Measurements from ENCODE around the gene SERPINA5. TPM values are rescaled to one million over a fixed set of nuclear protein-coding genes. Genes with fewer than 3 reads are reported as not detected.

SERPINA5 gene
- total RNA-seq, 1 experiment from 2014 or later = 1.5 TPM

DNA sequence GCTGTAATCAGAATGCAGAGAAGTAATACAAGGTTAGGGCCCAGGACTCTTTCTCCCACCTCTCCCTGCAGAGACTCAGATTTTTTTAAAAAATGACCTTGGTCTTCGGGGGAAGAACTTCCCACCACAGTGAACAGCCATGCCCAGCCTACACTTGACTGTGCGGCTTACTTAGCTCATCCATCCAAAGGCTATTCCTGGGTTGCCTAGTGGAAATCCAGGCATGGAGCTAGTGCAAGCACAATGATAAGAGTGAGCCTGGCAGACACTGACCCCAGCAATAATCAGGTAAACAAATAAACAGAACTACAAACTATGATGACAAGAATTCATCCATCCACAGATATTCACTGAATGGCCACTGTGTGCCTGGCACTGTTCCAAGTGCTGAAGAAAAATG is 14.7 kb downstream of the SERPINA5 start:
- no peak for ATAC-seq
- DNase-seq (ENCODE audit: low spot score) = no peak
- ChIA-PET CTCF (interaction anchor here (1.1 kb wide), 1 partner anchor 11 kb away, joined by 3 read pairs; no protein-coding TSS in a partner anchor), POLR2A (no interaction called here)
- no peak overlapping the region for H3K4me3 Mint-ChIP-seq
- H3K27me3 Mint-ChIP-seq (ENCODE audit: low read depth) = no peaks in the 10 kb centered on the region; the same call in 1 of the 2 replicates
- peaks cover 9% of the 10 kb centered on the region for H3K9me3 Mint-ChIP-seq
- H3K4me1 Mint-ChIP-seq = peaks cover 13% of the 10 kb centered on the region
- H3K36me3 Mint-ChIP-seq = no peaks in the 10 kb centered on the region; the same call in 1 of the 2 replicates
- no peak for TF ChIP-seq ZNF121 (CRISPR knock-in tag; IDR thresholded peaks at IDR 0.05)
- TF ChIP-seq, protein P1, sequence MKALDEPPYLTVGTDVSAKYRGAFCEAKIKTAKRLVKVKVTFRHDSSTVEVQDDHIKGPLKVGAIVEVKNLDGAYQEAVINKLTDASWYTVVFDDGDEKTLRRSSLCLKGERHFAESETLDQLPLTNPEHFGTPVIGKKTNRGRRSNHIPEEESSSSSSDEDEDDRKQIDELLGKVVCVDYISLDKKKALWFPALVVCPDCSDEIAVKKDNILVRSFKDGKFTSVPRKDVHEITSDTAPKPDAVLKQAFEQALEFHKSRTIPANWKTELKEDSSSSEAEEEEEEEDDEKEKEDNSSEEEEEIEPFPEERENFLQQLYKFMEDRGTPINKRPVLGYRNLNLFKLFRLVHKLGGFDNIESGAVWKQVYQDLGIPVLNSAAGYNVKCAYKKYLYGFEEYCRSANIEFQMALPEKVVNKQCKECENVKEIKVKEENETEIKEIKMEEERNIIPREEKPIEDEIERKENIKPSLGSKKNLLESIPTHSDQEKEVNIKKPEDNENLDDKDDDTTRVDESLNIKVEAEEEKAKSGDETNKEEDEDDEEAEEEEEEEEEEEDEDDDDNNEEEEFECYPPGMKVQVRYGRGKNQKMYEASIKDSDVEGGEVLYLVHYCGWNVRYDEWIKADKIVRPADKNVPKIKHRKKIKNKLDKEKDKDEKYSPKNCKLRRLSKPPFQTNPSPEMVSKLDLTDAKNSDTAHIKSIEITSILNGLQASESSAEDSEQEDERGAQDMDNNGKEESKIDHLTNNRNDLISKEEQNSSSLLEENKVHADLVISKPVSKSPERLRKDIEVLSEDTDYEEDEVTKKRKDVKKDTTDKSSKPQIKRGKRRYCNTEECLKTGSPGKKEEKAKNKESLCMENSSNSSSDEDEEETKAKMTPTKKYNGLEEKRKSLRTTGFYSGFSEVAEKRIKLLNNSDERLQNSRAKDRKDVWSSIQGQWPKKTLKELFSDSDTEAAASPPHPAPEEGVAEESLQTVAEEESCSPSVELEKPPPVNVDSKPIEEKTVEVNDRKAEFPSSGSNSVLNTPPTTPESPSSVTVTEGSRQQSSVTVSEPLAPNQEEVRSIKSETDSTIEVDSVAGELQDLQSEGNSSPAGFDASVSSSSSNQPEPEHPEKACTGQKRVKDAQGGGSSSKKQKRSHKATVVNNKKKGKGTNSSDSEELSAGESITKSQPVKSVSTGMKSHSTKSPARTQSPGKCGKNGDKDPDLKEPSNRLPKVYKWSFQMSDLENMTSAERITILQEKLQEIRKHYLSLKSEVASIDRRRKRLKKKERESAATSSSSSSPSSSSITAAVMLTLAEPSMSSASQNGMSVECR (CRISPR knock-in tag; IDR thresholded peaks at IDR 0.05; ENCODE audit: borderline replicate concordance) = no peak
- no peak for TF ChIP-seq CBFB (CRISPR knock-in tag; IDR thresholded peaks at IDR 0.05; ENCODE audit: low read depth)
- TF ChIP-seq, protein P2, sequence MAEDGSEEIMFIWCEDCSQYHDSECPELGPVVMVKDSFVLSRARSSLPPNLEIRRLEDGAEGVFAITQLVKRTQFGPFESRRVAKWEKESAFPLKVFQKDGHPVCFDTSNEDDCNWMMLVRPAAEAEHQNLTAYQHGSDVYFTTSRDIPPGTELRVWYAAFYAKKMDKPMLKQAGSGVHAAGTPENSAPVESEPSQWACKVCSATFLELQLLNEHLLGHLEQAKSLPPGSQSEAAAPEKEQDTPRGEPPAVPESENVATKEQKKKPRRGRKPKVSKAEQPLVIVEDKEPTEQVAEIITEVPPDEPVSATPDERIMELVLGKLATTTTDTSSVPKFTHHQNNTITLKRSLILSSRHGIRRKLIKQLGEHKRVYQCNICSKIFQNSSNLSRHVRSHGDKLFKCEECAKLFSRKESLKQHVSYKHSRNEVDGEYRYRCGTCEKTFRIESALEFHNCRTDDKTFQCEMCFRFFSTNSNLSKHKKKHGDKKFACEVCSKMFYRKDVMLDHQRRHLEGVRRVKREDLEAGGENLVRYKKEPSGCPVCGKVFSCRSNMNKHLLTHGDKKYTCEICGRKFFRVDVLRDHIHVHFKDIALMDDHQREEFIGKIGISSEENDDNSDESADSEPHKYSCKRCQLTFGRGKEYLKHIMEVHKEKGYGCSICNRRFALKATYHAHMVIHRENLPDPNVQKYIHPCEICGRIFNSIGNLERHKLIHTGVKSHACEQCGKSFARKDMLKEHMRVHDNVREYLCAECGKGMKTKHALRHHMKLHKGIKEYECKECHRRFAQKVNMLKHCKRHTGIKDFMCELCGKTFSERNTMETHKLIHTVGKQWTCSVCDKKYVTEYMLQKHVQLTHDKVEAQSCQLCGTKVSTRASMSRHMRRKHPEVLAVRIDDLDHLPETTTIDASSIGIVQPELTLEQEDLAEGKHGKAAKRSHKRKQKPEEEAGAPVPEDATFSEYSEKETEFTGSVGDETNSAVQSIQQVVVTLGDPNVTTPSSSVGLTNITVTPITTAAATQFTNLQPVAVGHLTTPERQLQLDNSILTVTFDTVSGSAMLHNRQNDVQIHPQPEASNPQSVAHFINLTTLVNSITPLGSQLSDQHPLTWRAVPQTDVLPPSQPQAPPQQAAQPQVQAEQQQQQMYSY (CRISPR knock-in tag; IDR thresholded peaks at IDR 0.05) = no peak
- TF ChIP-seq, protein P3, sequence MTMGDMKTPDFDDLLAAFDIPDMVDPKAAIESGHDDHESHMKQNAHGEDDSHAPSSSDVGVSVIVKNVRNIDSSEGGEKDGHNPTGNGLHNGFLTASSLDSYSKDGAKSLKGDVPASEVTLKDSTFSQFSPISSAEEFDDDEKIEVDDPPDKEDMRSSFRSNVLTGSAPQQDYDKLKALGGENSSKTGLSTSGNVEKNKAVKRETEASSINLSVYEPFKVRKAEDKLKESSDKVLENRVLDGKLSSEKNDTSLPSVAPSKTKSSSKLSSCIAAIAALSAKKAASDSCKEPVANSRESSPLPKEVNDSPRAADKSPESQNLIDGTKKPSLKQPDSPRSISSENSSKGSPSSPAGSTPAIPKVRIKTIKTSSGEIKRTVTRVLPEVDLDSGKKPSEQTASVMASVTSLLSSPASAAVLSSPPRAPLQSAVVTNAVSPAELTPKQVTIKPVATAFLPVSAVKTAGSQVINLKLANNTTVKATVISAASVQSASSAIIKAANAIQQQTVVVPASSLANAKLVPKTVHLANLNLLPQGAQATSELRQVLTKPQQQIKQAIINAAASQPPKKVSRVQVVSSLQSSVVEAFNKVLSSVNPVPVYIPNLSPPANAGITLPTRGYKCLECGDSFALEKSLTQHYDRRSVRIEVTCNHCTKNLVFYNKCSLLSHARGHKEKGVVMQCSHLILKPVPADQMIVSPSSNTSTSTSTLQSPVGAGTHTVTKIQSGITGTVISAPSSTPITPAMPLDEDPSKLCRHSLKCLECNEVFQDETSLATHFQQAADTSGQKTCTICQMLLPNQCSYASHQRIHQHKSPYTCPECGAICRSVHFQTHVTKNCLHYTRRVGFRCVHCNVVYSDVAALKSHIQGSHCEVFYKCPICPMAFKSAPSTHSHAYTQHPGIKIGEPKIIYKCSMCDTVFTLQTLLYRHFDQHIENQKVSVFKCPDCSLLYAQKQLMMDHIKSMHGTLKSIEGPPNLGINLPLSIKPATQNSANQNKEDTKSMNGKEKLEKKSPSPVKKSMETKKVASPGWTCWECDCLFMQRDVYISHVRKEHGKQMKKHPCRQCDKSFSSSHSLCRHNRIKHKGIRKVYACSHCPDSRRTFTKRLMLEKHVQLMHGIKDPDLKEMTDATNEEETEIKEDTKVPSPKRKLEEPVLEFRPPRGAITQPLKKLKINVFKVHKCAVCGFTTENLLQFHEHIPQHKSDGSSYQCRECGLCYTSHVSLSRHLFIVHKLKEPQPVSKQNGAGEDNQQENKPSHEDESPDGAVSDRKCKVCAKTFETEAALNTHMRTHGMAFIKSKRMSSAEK (CRISPR knock-in tag; IDR thresholded peaks at IDR 0.05; ENCODE audit: borderline replicate concordance) = no peak
- H3K27ac Mint-ChIP-seq = no peak overlapping the region

DNA sequence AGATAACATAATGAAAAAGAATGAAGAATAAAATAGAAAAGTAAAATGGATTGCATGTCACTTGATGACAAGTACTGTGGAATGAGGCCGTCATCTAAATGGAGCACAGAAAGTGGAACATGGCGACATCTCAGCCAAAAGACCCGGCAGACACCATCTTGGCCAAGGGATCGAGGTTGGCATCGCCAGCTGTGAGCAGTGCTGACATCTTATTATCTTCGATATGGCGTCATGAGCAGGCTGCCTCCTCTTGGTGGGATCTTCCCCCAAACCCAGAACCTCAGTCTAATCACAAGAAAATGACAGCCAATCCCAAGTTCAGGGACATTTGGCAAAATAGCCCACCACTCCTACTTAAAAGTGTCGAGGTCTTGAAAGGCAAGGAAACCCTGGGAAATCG is 15.1 kb downstream of the SERPINA5 start:
- H3K36me3 Mint-ChIP-seq = no peaks in the 10 kb centered on the region; the same call in 1 of the 2 replicates
- POLR2A ChIA-PET = no interaction called here
- CTCF ChIA-PET = no interaction called here
- H3K9me3 Mint-ChIP-seq = peaks cover 8% of the 10 kb centered on the region
- no peak overlapping the region for H3K27ac Mint-ChIP-seq
- H3K27me3 Mint-ChIP-seq (ENCODE audit: low read depth) = no peaks in the 10 kb centered on the region; the same call in 1 of the 2 replicates
- no peak for DNase-seq (ENCODE audit: low spot score)
- TF ChIP-seq ETV6 (CRISPR knock-in tag; IDR thresholded peaks at IDR 0.05) (no peak), ZNF138 (CRISPR knock-in tag; conservative IDR thresholded peaks at IDR 0.05) (no peak), ESRRA (CRISPR knock-in tag; IDR thresholded peaks at IDR 0.05; ENCODE audit: borderline replicate concordance) (no peak), IRF2 (CRISPR knock-in tag; IDR thresholded peaks at IDR 0.05; ENCODE audit: borderline replicate concordance, low read depth) (no peak), TCF7 (CRISPR knock-in tag; IDR thresholded peaks at IDR 0.05; ENCODE audit: low read depth) (no peak), ZSCAN18 (CRISPR knock-in tag; IDR thresholded peaks at IDR 0.05) (no peak), ZNF219 (CRISPR knock-in tag; IDR thresholded peaks at IDR 0.05; ENCODE audit: borderline replicate concordance) (no peak), USF2 (CRISPR knock-in tag; IDR thresholded peaks at IDR 0.05) (no peak)
- TF ChIP-seq, protein P4, sequence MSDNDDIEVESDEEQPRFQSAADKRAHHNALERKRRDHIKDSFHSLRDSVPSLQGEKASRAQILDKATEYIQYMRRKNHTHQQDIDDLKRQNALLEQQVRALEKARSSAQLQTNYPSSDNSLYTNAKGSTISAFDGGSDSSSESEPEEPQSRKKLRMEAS (CRISPR knock-in tag; IDR thresholded peaks at IDR 0.05) = no peak
- TF ChIP-seq, protein P5, sequence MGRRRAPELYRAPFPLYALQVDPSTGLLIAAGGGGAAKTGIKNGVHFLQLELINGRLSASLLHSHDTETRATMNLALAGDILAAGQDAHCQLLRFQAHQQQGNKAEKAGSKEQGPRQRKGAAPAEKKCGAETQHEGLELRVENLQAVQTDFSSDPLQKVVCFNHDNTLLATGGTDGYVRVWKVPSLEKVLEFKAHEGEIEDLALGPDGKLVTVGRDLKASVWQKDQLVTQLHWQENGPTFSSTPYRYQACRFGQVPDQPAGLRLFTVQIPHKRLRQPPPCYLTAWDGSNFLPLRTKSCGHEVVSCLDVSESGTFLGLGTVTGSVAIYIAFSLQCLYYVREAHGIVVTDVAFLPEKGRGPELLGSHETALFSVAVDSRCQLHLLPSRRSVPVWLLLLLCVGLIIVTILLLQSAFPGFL (CRISPR knock-in tag; IDR thresholded peaks at IDR 0.05; ENCODE audit: borderline replicate concordance) = no peak
- peaks cover 13% of the 10 kb centered on the region for H3K4me1 Mint-ChIP-seq
- H3K4me3 Mint-ChIP-seq = no peak overlapping the region
- no peak for ATAC-seq

All from WTC11 (cell line).